ENCODE data around the gene DTHD1.

The DTHD1 gene

GRCh38 chr4:36301127-36301526, 19.7 kb downstream of the DTHD1 start:
- Histone ChIP-seq H3K79me1 (replicated peaks; ENCODE audit: low read length, poor library complexity, severe bottlenecking) (no peaks in the 10 kb centered on the region), H3K4ac (ENCODE audit: low read depth in 1 of 2, low read length in 2 of 2) (no peak overlapping the region), H3K9ac (ENCODE audit: low read length) (no peak overlapping the region), H2AFZ (ENCODE audit: low read depth, low read length) (no peak overlapping the region), H3K18ac (ENCODE audit: low read depth in 1 of 2, low read length in 2 of 2) (no peak overlapping the region), H2BK120ac (ENCODE audit: low read depth, low read length) (no peak overlapping the region), H3K27me3 (ENCODE audit: control insufficient read depth in 1 of 2, insufficient read depth in 1 of 2, low read length in 2 of 2) (no peaks in the 10 kb centered on the region), H4K8ac (ENCODE audit: low read length) (no peak overlapping the region), H3K23ac (ENCODE audit: low read length in 2 of 2) (no peak overlapping the region), H3K14ac (ENCODE audit: low read length in 2 of 2) (no peak overlapping the region), H3K27ac (ENCODE audit: low read length, poor library complexity, severe bottlenecking) (no peak overlapping the region), H2BK15ac (ENCODE audit: low read depth, poor library complexity, severe bottlenecking) (no peak overlapping the region), H4K91ac (ENCODE audit: low read length) (no peak overlapping the region), H3K4me2 (ENCODE audit: low read length, poor library complexity, severe bottlenecking) (no peak overlapping the region), H3K9me3 (ENCODE audit: control insufficient read depth, low read length) (no peaks in the 10 kb centered on the region), H3K36me3 (ENCODE audit: control insufficient read depth in 1 of 2, insufficient read depth in 2 of 2, low read depth in 1 of 2, low read length in 2 of 2) (no peaks in the 10 kb centered on the region), H2BK12ac (ENCODE audit: low read length in 2 of 2) (no peak overlapping the region), H3K4me3 (ENCODE audit: insufficient read depth in 1 of 2, low read depth in 1 of 2, low read length in 2 of 2) (no peak overlapping the region), H3K4me1 (ENCODE audit: control insufficient read depth, insufficient read depth, low read depth, low read length) (no peaks in the 10 kb centered on the region), H2AK5ac (ENCODE audit: low read length, severe bottlenecking) (no peak overlapping the region), H2BK5ac (ENCODE audit: low read depth, low read length, poor library complexity, severe bottlenecking) (no peak overlapping the region)
- WGBS: 88% methylated on average over 2 of the region's 2 CpGs
- no peak for DNase-seq

GRCh38 chr4:36303426-36304137, 22.2 kb downstream of the DTHD1 start:
- Histone ChIP-seq H3K4ac (ENCODE audit: low read depth in 1 of 2, low read length in 2 of 2) (no peak overlapping the region), H3K79me1 (replicated peaks; ENCODE audit: low read length, poor library complexity, severe bottlenecking) (no peaks in the 10 kb centered on the region), H3K18ac (ENCODE audit: low read depth in 1 of 2, low read length in 2 of 2) (no peak overlapping the region), H3K27ac (ENCODE audit: low read length, poor library complexity, severe bottlenecking) (no peak overlapping the region), H2BK12ac (ENCODE audit: low read length in 2 of 2) (no peak overlapping the region), H3K4me3 (ENCODE audit: insufficient read depth in 1 of 2, low read depth in 1 of 2, low read length in 2 of 2) (no peak overlapping the region), H2AK5ac (ENCODE audit: low read length, severe bottlenecking) (no peak overlapping the region), H3K9me3 (ENCODE audit: control insufficient read depth, low read length) (no peaks in the 10 kb centered on the region), H2AFZ (ENCODE audit: low read depth, low read length) (no peak overlapping the region), H2BK120ac (ENCODE audit: low read depth, low read length) (no peak overlapping the region), H2BK5ac (ENCODE audit: low read depth, low read length, poor library complexity, severe bottlenecking) (no peak overlapping the region), H3K4me1 (ENCODE audit: control insufficient read depth, insufficient read depth, low read depth, low read length) (no peaks in the 10 kb centered on the region), H4K91ac (ENCODE audit: low read length) (no peak overlapping the region), H3K4me2 (ENCODE audit: low read length, poor library complexity, severe bottlenecking) (no peak overlapping the region), H4K8ac (ENCODE audit: low read length) (no peak overlapping the region), H3K27me3 (ENCODE audit: control insufficient read depth in 1 of 2, insufficient read depth in 1 of 2, low read length in 2 of 2) (no peaks in the 10 kb centered on the region), H2BK15ac (ENCODE audit: low read depth, poor library complexity, severe bottlenecking) (no peak overlapping the region), H3K14ac (ENCODE audit: low read length in 2 of 2) (no peak overlapping the region), H3K9ac (ENCODE audit: low read length) (no peak overlapping the region), H3K36me3 (ENCODE audit: control insufficient read depth in 1 of 2, insufficient read depth in 2 of 2, low read depth in 1 of 2, low read length in 2 of 2) (no peaks in the 10 kb centered on the region), H3K23ac (ENCODE audit: low read length in 2 of 2) (no peak overlapping the region)
- DNase-seq: no peak
- WGBS: 75% methylated on average over 3 of the region's 3 CpGs

- Histone ChIP-seq H2BK5ac (ENCODE audit: low read depth, low read length, poor library complexity, severe bottlenecking) (no peak overlapping the region), H3K4me1 (ENCODE audit: control insufficient read depth, insufficient read depth, low read depth, low read length) (no peaks in the 10 kb centered on the region), H3K79me1 (replicated peaks; ENCODE audit: low read length, poor library complexity, severe bottlenecking) (no peaks in the 10 kb centered on the region), H2AK5ac (ENCODE audit: low read length, severe bottlenecking) (no peak overlapping the region), H3K9me3 (ENCODE audit: control insufficient read depth, low read length) (no peaks in the 10 kb centered on the region), H3K14ac (ENCODE audit: low read length in 2 of 2) (no peak overlapping the region), H2BK12ac (ENCODE audit: low read length in 2 of 2) (no peak overlapping the region), H3K4ac (ENCODE audit: low read depth in 1 of 2, low read length in 2 of 2) (no peak overlapping the region), H3K23ac (ENCODE audit: low read length in 2 of 2) (no peak overlapping the region), H3K27ac (ENCODE audit: low read length, poor library complexity, severe bottlenecking) (no peak overlapping the region), H2BK120ac (ENCODE audit: low read depth, low read length) (no peak overlapping the region), H3K4me2 (ENCODE audit: low read length, poor library complexity, severe bottlenecking) (no peak overlapping the region), H3K36me3 (ENCODE audit: control insufficient read depth in 1 of 2, insufficient read depth in 2 of 2, low read depth in 1 of 2, low read length in 2 of 2) (no peaks in the 10 kb centered on the region), H3K9ac (ENCODE audit: low read length) (no peak overlapping the region), H3K4me3 (ENCODE audit: insufficient read depth in 1 of 2, low read depth in 1 of 2, low read length in 2 of 2) (no peak overlapping the region), H4K8ac (ENCODE audit: low read length) (no peak overlapping the region), H2AFZ (ENCODE audit: low read depth, low read length) (no peak overlapping the region), H4K91ac (ENCODE audit: low read length) (no peak overlapping the region), H2BK15ac (ENCODE audit: low read depth, poor library complexity, severe bottlenecking) (no peak overlapping the region), H3K18ac (ENCODE audit: low read depth in 1 of 2, low read length in 2 of 2) (no peak overlapping the region), H3K27me3 (ENCODE audit: control insufficient read depth in 1 of 2, insufficient read depth in 1 of 2, low read length in 2 of 2) (no peaks in the 10 kb centered on the region)
- DNase-seq: no peak
- 0% methylated on average over 1 of the region's 1 CpG for WGBS
These were observed 22.8 kb downstream of the DTHD1 start for GRCh38 chr4:36304138-36304681.

GRCh38 chr4:36308150-36308549, 26.7 kb downstream of the DTHD1 start:
- no CpG with 5 or more reads among the region's 2 CpGs for WGBS
- Histone ChIP-seq H2BK15ac (ENCODE audit: low read depth, poor library complexity, severe bottlenecking) (no peak overlapping the region), H3K27ac (ENCODE audit: low read length, poor library complexity, severe bottlenecking) (no peak overlapping the region), H2AK5ac (ENCODE audit: low read length, severe bottlenecking) (no peak overlapping the region), H4K8ac (ENCODE audit: low read length) (no peak overlapping the region), H4K91ac (ENCODE audit: low read length) (no peak overlapping the region), H2BK12ac (ENCODE audit: low read length in 2 of 2) (no peak overlapping the region), H3K18ac (ENCODE audit: low read depth in 1 of 2, low read length in 2 of 2) (no peak overlapping the region), H3K4me1 (ENCODE audit: control insufficient read depth, insufficient read depth, low read depth, low read length) (no peaks in the 10 kb centered on the region), H3K4me2 (ENCODE audit: low read length, poor library complexity, severe bottlenecking) (no peak overlapping the region), H3K23ac (ENCODE audit: low read length in 2 of 2) (no peak overlapping the region), H3K4ac (ENCODE audit: low read depth in 1 of 2, low read length in 2 of 2) (no peak overlapping the region), H2BK5ac (ENCODE audit: low read depth, low read length, poor library complexity, severe bottlenecking) (no peak overlapping the region), H3K79me1 (replicated peaks; ENCODE audit: low read length, poor library complexity, severe bottlenecking) (no peaks in the 10 kb centered on the region), H2BK120ac (ENCODE audit: low read depth, low read length) (no peak overlapping the region), H3K14ac (ENCODE audit: low read length in 2 of 2) (no peak overlapping the region), H3K9me3 (ENCODE audit: control insufficient read depth, low read length) (no peaks in the 10 kb centered on the region), H3K9ac (ENCODE audit: low read length) (no peak overlapping the region), H2AFZ (ENCODE audit: low read depth, low read length) (no peak overlapping the region), H3K27me3 (ENCODE audit: control insufficient read depth in 1 of 2, insufficient read depth in 1 of 2, low read length in 2 of 2) (no peaks in the 10 kb centered on the region), H3K36me3 (ENCODE audit: control insufficient read depth in 1 of 2, insufficient read depth in 2 of 2, low read depth in 1 of 2, low read length in 2 of 2) (no peaks in the 10 kb centered on the region), H3K4me3 (ENCODE audit: insufficient read depth in 1 of 2, low read depth in 1 of 2, low read length in 2 of 2) (no peak overlapping the region)
- DNase-seq: no peak
